Mammary epithelial cell (primary cell): Measurements from ENCODE around the gene TACC3.

ENCODE experiments used
- CTCF ChIP-seq, 2 donors: IDR thresholded peaks in 1 of 2; conservative IDR thresholded peaks in 1 of 2; 2 replicates each; pipeline ENCODE4 v1.5.1; 2011 to 2012; ENCODE audit warnings: inconsistent platforms in 2 of 2, low read length in 2 of 2, mild to moderate bottlenecking in 2 of 2, control low read depth in 1 of 2, low read depth in 1 of 2; ENCODE audit not compliant: insufficient read depth in 1 of 2; ENCODE audit errors: extremely low read depth in 1 of 2
- EZH2 ChIP-seq: IDR thresholded peaks from 2 replicates; pipeline ENCODE4 v1.6.1; 2012; ENCODE audit warnings: low read length, inconsistent platforms, borderline replicate concordance

- TF ChIP-seq CTCF (conservative IDR thresholded peaks at IDR 0.05 in 1 of 2, IDR thresholded peaks at IDR 0.05 in 1 of 2; ENCODE audit: extremely low read depth in 1 of 2, insufficient read depth in 1 of 2, low read depth in 1 of 2, low read length in 2 of 2), result no peak
- no peak for TF ChIP-seq EZH2
Measured at GRCh38 chr4:1716065-1716945, 5.0 kb upstream of the TACC3 start.
